H9 (cell line): ENCODE data around the gene TMEM141. TPM values are rescaled to one million over a fixed set of nuclear protein-coding genes. Genes with fewer than 3 reads are reported as not detected.
"Not testable (repeated sequence)": the region's sequence is repeated elsewhere in the genome, so short reads cannot be mapped to it uniquely, and the experiment has no call there.

Experiments
- DNase-seq: peaks from one replicate; pipeline ENCODE4 v3.0.0-alpha.2; 2017
- H2AFZ ChIP-seq: one replicate; pipeline ENCODE4 v1.6.1; 2013; ENCODE audit warnings: mild to moderate bottlenecking, low read length, control low read depth, moderate library complexity
- H2AK5ac ChIP-seq: 2 replicates; pipeline ENCODE4 v1.6.1; 2013; ENCODE audit warnings: low read length, control low read depth, mixed read lengths; ENCODE audit not compliant: insufficient read length
- H2BK120ac ChIP-seq: one replicate; pipeline ENCODE4 v1.6.1; 2013; ENCODE audit warnings: low read depth, mild to moderate bottlenecking, low read length, control low read depth, inconsistent platforms; ENCODE audit not compliant: poor library complexity, severe bottlenecking
- H2BK12ac ChIP-seq: 2 replicates; pipeline ENCODE4 v1.6.1; 2013; ENCODE audit warnings: low read length, control low read depth, mixed read lengths, low read depth; ENCODE audit not compliant: insufficient read length
- H2BK15ac ChIP-seq: 2 replicates; pipeline ENCODE4 v1.6.1; 2013; ENCODE audit warnings: low read depth, low read length, control low read depth
- H2BK20ac ChIP-seq: one replicate; pipeline ENCODE4 v1.6.1; 2013; ENCODE audit warnings: low read depth, mild to moderate bottlenecking, low read length, control low read depth, inconsistent platforms; ENCODE audit not compliant: poor library complexity, severe bottlenecking
- H2BK5ac ChIP-seq: 2 replicates; pipeline ENCODE4 v1.6.1; 2013; ENCODE audit warnings: low read length, control low read depth, mixed read lengths; ENCODE audit not compliant: insufficient read length
- H3K14ac ChIP-seq: 2 replicates; pipeline ENCODE4 v1.6.1; 2013; ENCODE audit warnings: low read length, control low read depth; ENCODE audit not compliant: insufficient read depth
- H3K18ac ChIP-seq: 2 replicates; pipeline ENCODE4 v1.6.1; 2013; ENCODE audit warnings: low read depth, mild to moderate bottlenecking, mixed read lengths, low read length, control low read depth; ENCODE audit not compliant: insufficient read length
- H3K23ac ChIP-seq: 2 replicates; pipeline ENCODE4 v1.6.1; 2013; ENCODE audit warnings: low read length, control low read depth, mixed read lengths, low read depth; ENCODE audit not compliant: insufficient read length
- H3K23me2 ChIP-seq: 2 replicates; pipeline ENCODE4 v1.6.1; 2013; ENCODE audit warnings: low read depth, mild to moderate bottlenecking, mixed read lengths, low read length, control low read depth; ENCODE audit not compliant: insufficient read length, poor library complexity, severe bottlenecking
- H3K27ac ChIP-seq: 2 replicates; pipeline ENCODE4 v1.5.1; 2013; ENCODE audit warnings: low read length, control low read depth, mixed read lengths, low read depth; ENCODE audit not compliant: insufficient read length
- H3K27me3 ChIP-seq: 2 replicates; pipeline ENCODE4 v1.6.1; 2013; ENCODE audit warnings: low read length, control low read depth, inconsistent platforms; ENCODE audit not compliant: insufficient read depth
- H3K4ac ChIP-seq: 2 replicates; pipeline ENCODE4 v1.6.1; 2013; ENCODE audit warnings: low read depth, mild to moderate bottlenecking, control low read depth, inconsistent platforms, low read length, moderate library complexity
- H3K4me1 ChIP-seq: 2 replicates; pipeline ENCODE4 v1.6.1; 2013; ENCODE audit warnings: low read length, control low read depth, inconsistent platforms; ENCODE audit not compliant: insufficient read depth
- H3K4me2 ChIP-seq: 2 replicates; pipeline ENCODE4 v1.6.1; 2013; ENCODE audit warnings: low read length, control low read depth, mixed read lengths; ENCODE audit not compliant: insufficient read length, insufficient read depth
- H3K56ac ChIP-seq: 2 replicates; pipeline ENCODE4 v1.6.1; 2013; ENCODE audit warnings: low read depth, mild to moderate bottlenecking, mixed read lengths, low read length, control low read depth; ENCODE audit not compliant: insufficient read length
- H3K79me1 ChIP-seq: 2 replicates; pipeline ENCODE4 v1.6.1; 2013; ENCODE audit warnings: low read depth, mild to moderate bottlenecking, moderate library complexity, low read length, control low read depth, inconsistent platforms; ENCODE audit not compliant: insufficient read depth, poor library complexity, severe bottlenecking
- H3K79me2 ChIP-seq: 2 replicates; pipeline ENCODE4 v1.6.1; 2013; ENCODE audit warnings: low read length, control low read depth, inconsistent platforms; ENCODE audit not compliant: insufficient read depth
- H3K9ac ChIP-seq: 2 replicates; pipeline ENCODE4 v1.6.1; 2013; ENCODE audit warnings: low read length, control low read depth, mixed read lengths; ENCODE audit not compliant: insufficient read length; ENCODE audit errors: extremely low read depth
- H3K9me3 ChIP-seq: one replicate; pipeline ENCODE4 v1.6.1; 2013; ENCODE audit warnings: low read depth, low read length, inconsistent platforms; ENCODE audit not compliant: control insufficient read depth
- H3T11ph ChIP-seq: one replicate; pipeline ENCODE4 v1.6.1; 2013; ENCODE audit warnings: mild to moderate bottlenecking, low read length, control low read depth, inconsistent platforms
- H4K20me1 ChIP-seq: one replicate; pipeline ENCODE4 v1.6.1; 2013; ENCODE audit not compliant: control insufficient read depth, insufficient read length, insufficient read depth
- H4K5ac ChIP-seq: 2 replicates; pipeline ENCODE4 v1.6.1; 2013; ENCODE audit warnings: low read depth, mild to moderate bottlenecking, mixed read lengths, low read length, control low read depth; ENCODE audit not compliant: insufficient read length
- H4K8ac ChIP-seq: replicated peaks from 2 replicates; pipeline ENCODE4 v1.6.1; 2013; ENCODE audit warnings: low read length, control low read depth, mixed read lengths, low read depth; ENCODE audit not compliant: insufficient read length
- H4K91ac ChIP-seq: 2 replicates; pipeline ENCODE4 v1.6.1; 2013; ENCODE audit warnings: low read depth, mild to moderate bottlenecking, moderate library complexity, mixed read lengths, low read length, control low read depth; ENCODE audit not compliant: insufficient read length
- H3K27ac Mint-ChIP-seq, 3 experiments: 2 replicates in 2 of 3; 3 replicates in 1 of 3; pipeline ENCODE4 v1.8.0; 2020 to 2021; ENCODE audit warnings: mixed read lengths in 3 of 3, mild to moderate bottlenecking in 1 of 3, moderate library complexity in 1 of 3
- H3K27me3 Mint-ChIP-seq: 2 replicates; pipeline ENCODE4 v1.8.0; 2021; ENCODE audit warnings: low read depth, mild to moderate bottlenecking, moderate library complexity, mixed read lengths
- H3K36me3 Mint-ChIP-seq, 3 experiments: 2 replicates in 2 of 3; 3 replicates in 1 of 3; pipeline ENCODE4 v1.8.0; 2020 to 2021; ENCODE audit warnings: low read depth in 3 of 3, mixed read lengths in 3 of 3; ENCODE audit not compliant: insufficient read depth in 1 of 3
- H3K4me1 Mint-ChIP-seq, 2 experiments: 2 replicates each; pipeline ENCODE4 v1.8.0; 2020; ENCODE audit warnings: mixed read lengths in 2 of 2
- H3K4me3 Mint-ChIP-seq, 2 experiments: 2 replicates in 1 of 2; 3 replicates in 1 of 2; pipeline ENCODE4 v1.8.0; 2020 to 2021; ENCODE audit warnings: mild to moderate bottlenecking in 2 of 2, mixed read lengths in 2 of 2, moderate library complexity in 1 of 2
- H3K9me3 Mint-ChIP-seq, 2 experiments: 2 replicates in 1 of 2; 3 replicates in 1 of 2; pipeline ENCODE4 v1.8.0; 2020; ENCODE audit warnings: mild to moderate bottlenecking in 2 of 2, mixed read lengths in 2 of 2, moderate library complexity in 1 of 2
- WGBS: extraction: QIAGEN DNeasy Blood & Tissue Kit; methylation state at CpG from one replicate; pipeline ENCODE4 v1.1.7; 2013; ENCODE audit warnings: missing lambda C conversion rate, low lambda C conversion rate, mixed read lengths; ENCODE audit not compliant: insufficient read length; ENCODE audit errors: extremely low coverage; 5-methylcytosine and 5-hydroxymethylcytosine counted together
- total RNA-seq: library from RNA; stranded (reverse); gene quantifications from 2 replicates; pipeline ENCODE4 v1.2.1, GENCODE V29; 2021
- TF ChIP-seq, protein P1 (sequence below): fragments of 200-600 bp; sonication (generic); conservative IDR thresholded peaks from 3 replicates; pipeline ENCODE4 v1.8.0; 2021; ENCODE audit warnings: antibody characterized with exemption, mild to moderate bottlenecking

The TMEM141 gene
- total RNA-seq, 1 experiment from 2014 or later = 55.2 TPM

DNA sequence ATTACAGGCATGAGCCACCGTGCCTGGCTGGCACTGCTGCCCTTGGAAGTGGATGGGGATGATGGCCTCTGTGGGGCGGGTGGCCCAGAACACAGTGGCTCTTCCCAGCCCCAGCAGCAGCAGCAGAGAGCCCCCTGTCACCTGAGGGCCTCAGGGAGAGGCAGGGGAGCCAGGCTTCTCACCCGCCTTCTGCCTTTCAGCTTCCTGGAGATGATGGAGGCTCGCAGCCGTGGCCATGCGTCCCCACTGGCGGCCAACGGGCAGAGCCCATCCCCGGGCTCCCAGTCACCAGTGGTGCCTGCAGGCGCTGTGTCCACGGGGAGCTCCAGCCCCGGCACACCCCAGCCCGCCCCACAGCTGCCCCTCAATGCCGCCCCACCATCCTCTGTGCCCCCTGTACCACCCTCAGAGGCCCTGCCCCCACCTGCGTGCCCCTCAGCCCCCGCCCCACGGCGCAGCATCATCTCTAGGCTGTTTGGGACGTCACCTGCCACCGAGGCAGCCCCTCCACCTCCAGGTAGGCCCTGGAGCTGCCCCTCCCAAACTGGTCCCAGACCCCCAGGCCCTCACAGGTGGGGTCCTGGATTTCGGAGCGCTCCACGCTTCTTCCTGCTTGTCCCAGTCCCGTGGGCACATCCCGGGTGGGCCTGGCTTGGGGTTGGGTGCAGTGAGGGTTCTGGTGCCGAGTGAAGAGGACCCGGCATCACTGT, 46.2 kb downstream of the TMEM141 start:
- H3K23me2 ChIP-seq = no peaks in the 10 kb centered on the region
- H3K9me3 Mint-ChIP-seq = no peaks in the 10 kb centered on the region
- H3K27me3 ChIP-seq = no peaks in the 10 kb centered on the region
- H3K9me3 ChIP-seq = no peaks in the 10 kb centered on the region
- DNase-seq = no peak
- TF ChIP-seq, protein P1, sequence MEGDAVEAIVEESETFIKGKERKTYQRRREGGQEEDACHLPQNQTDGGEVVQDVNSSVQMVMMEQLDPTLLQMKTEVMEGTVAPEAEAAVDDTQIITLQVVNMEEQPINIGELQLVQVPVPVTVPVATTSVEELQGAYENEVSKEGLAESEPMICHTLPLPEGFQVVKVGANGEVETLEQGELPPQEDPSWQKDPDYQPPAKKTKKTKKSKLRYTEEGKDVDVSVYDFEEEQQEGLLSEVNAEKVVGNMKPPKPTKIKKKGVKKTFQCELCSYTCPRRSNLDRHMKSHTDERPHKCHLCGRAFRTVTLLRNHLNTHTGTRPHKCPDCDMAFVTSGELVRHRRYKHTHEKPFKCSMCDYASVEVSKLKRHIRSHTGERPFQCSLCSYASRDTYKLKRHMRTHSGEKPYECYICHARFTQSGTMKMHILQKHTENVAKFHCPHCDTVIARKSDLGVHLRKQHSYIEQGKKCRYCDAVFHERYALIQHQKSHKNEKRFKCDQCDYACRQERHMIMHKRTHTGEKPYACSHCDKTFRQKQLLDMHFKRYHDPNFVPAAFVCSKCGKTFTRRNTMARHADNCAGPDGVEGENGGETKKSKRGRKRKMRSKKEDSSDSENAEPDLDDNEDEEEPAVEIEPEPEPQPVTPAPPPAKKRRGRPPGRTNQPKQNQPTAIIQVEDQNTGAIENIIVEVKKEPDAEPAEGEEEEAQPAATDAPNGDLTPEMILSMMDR = no peak
- no peak overlapping the region for H3K9ac ChIP-seq
- no peak overlapping the region for H2BK20ac ChIP-seq
- no peak overlapping the region for H3T11ph ChIP-seq
- no CpG with 5 or more reads among the region's 27 CpGs for WGBS
- H3K79me2 ChIP-seq = no peaks in the 10 kb centered on the region
- H3K4ac ChIP-seq = no peak overlapping the region
- H2BK5ac ChIP-seq = no peak overlapping the region
- H2AK5ac ChIP-seq = no peak overlapping the region
- no peak overlapping the region for H4K8ac ChIP-seq
- H3K27ac Mint-ChIP-seq = no peak overlapping the region
- peaks cover 16 to 22% of the 10 kb centered on the region in 2 experiments for H3K4me1 Mint-ChIP-seq
- no peak overlapping the region for H3K4me2 ChIP-seq
- H3K4me3 Mint-ChIP-seq = no peak overlapping the region
- H3K27me3 Mint-ChIP-seq = peaks cover 7% of the 10 kb centered on the region; the same call in 1 of the 2 replicates
- no peak overlapping the region for H3K23ac ChIP-seq
- no peak overlapping the region for H3K18ac ChIP-seq
- H2BK15ac ChIP-seq = no peak overlapping the region
- H2BK12ac ChIP-seq = no peak overlapping the region
- H4K5ac ChIP-seq = no peak overlapping the region
- H3K36me3 Mint-ChIP-seq = peaks cover 4 to 26% (median 23%) of the 10 kb centered on the region in 3 experiments
- no peaks in the 10 kb centered on the region for H4K20me1 ChIP-seq
- no peak overlapping the region for H4K91ac ChIP-seq
- no peak overlapping the region for H3K14ac ChIP-seq
- peaks cover 2% of the 10 kb centered on the region; the same call in 1 of the 2 replicates for H3K4me1 ChIP-seq
- no peak overlapping the region for H3K56ac ChIP-seq
- no peak overlapping the region for H2AFZ ChIP-seq
- H2BK120ac ChIP-seq = no peak overlapping the region
- H3K79me1 ChIP-seq = no peaks in the 10 kb centered on the region
- H3K27ac ChIP-seq = no peak overlapping the region

DNA sequence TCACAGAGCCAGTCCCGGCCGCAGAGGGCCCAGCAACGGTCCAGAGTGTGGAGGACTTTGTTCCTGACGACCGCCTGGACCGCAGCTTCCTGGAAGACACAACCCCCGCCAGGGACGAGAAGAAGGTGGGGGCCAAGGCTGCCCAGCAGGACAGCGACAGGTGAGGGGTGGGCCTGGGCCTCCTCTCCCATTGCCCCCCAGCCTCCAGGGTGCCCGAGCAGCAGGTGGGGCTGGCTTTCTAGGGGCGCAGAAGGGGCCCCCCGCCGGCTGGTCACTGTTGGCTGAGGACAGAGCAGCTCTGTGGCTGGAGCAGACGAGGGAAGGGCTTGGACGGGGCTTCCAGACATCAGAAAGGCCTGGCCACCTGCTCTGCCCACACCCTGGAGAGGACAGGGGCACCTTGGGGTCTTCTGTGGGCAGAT, 46.7 kb downstream of the TMEM141 start:
- DNase-seq, H2BK12ac ChIP-seq, H3K4me2 ChIP-seq, H3K79me2 ChIP-seq, H2BK5ac ChIP-seq, H2BK15ac ChIP-seq, H3K27me3 ChIP-seq, H3K27ac ChIP-seq, H3K23ac ChIP-seq, H3T11ph ChIP-seq, H2BK120ac ChIP-seq, H3K4ac ChIP-seq, H3K27ac Mint-ChIP-seq, H3K79me1 ChIP-seq, H2BK20ac ChIP-seq, H4K91ac ChIP-seq, H3K56ac ChIP-seq, H4K8ac ChIP-seq, H2AK5ac ChIP-seq, H3K27me3 Mint-ChIP-seq, H3K9me3 ChIP-seq, H3K4me1 ChIP-seq, H2AFZ ChIP-seq, H3K9ac ChIP-seq, H4K5ac ChIP-seq, H4K20me1 ChIP-seq, H3K9me3 Mint-ChIP-seq, H3K4me3 Mint-ChIP-seq, H3K18ac ChIP-seq, H3K23me2 ChIP-seq, H3K14ac ChIP-seq: not testable (repeated sequence)
- WGBS = no CpG with 5 or more reads among the region's 15 CpGs
- Mint-ChIP-seq H3K4me1 (peaks cover 16 to 24% of the 10 kb centered on the region in 2 experiments), H3K36me3 (peaks cover 0 to 22% (median 19%) of the 10 kb centered on the region in 3 experiments; a peak in 5 of 7 replicates)
